ENCODE data around the gene MRRF. TPM values are rescaled to one million over a fixed set of nuclear protein-coding genes. Genes with fewer than 3 reads are reported as not detected.
A peak's percentile ranks its signal among the peaks of the same experiment; 100 is the strongest.

MRRF gene
- total RNA-seq, 1 donor from 2014 or later, result 55.2 TPM

- no peak for TF ChIP-seq CTCF (IDR thresholded peaks at IDR 0.05)
- no peak for ATAC-seq (ENCODE audit: low read depth)
- Mint-ChIP-seq H3K36me3 (ENCODE audit: low read depth) (no peaks in the 10 kb centered on the region), H3K4me3 (peak overlapping the region; percentile 9), H3K27me3 (peaks cover 32% of the 10 kb centered on the region), H3K9me3 (no peaks in the 10 kb centered on the region), H3K4me1 (peaks cover 7% of the 10 kb centered on the region), H3K27ac (no peak overlapping the region)
- intact Hi-C loops (cut with micrococcal nuclease), result no loop called here
- DNase-seq, result no peak
- POLR2A ChIA-PET, result no interaction called here
- CTCF ChIA-PET, result no interaction called here
Measured at GRCh38 chr9:122226758-122227574, 37.7 kb upstream of the MRRF start.

DNA sequence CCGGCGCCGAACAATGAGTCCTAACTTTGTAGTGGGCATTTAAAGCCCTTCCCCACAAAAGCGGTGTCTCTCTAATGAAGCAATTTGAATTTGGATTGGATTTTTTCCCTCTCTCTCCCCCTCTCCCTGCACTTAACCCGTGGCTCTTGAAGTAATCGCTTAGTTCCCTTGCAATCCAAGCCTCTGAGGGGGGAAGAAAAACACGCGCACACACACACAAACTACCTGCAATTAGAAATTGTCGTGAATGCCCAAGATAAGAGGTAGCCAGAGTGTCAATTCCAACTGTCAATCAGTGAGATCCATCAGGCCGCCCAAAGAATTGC is 37.1 kb upstream of the MRRF start:
- Mint-ChIP-seq H3K4me1 (peaks cover 7% of the 10 kb centered on the region), H3K4me3 (no peak overlapping the region), H3K27me3 (peaks cover 27% of the 10 kb centered on the region), H3K36me3 (ENCODE audit: low read depth) (no peaks in the 10 kb centered on the region), H3K9me3 (no peaks in the 10 kb centered on the region), H3K27ac (peak overlapping the region; percentile 13)
- no peak for DNase-seq
- intact Hi-C loops (cut with micrococcal nuclease), result no loop called here
- CTCF ChIA-PET, result no interaction called here
- POLR2A ChIA-PET, result no interaction called here
- no peak for ATAC-seq (ENCODE audit: low read depth)
- TF ChIP-seq CTCF (IDR thresholded peaks at IDR 0.05), result no peak

- Mint-ChIP-seq H3K4me3 (peak overlapping the region; percentile 58), H3K4me1 (peaks cover 4% of the 10 kb centered on the region), H3K9me3 (no peaks in the 10 kb centered on the region), H3K27ac (no peak overlapping the region), H3K27me3 (peaks cover 27% of the 10 kb centered on the region), H3K36me3 (ENCODE audit: low read depth) (no peaks in the 10 kb centered on the region)
- intact Hi-C loops (cut with micrococcal nuclease), result no loop called here
- peak; percentile 18 for ATAC-seq (ENCODE audit: low read depth)
- DNase-seq, result no peak
- ChIA-PET CTCF (no interaction called here), POLR2A (interaction anchor here (0.7 kb wide), 2 partner anchors 1216 to 1335 kb away, joined by 5 to 7 read pairs; no protein-coding TSS in a partner anchor)
- no peak for TF ChIP-seq CTCF (IDR thresholded peaks at IDR 0.05)
Measured at GRCh38 chr9:122228191-122228567, 36.5 kb upstream of the MRRF start.

GRCh38 chr9:122228568-122229484 is 35.9 kb upstream of the MRRF start, which contains the start of gene LHX6:
LHX6 (minus strand) TSS chr9:122228957; CDS start chr9:122228740, 217 bp downstream.
- intact Hi-C loops (cut with micrococcal nuclease), result no loop called here
- ChIA-PET CTCF (no interaction called here), POLR2A (interaction anchor here (0.7 kb wide), 2 partner anchors 1215 to 1336 kb away, joined by 5 to 7 read pairs; no protein-coding TSS in a partner anchor)
- ATAC-seq (ENCODE audit: low read depth) (peak; percentile 14), DNase-seq (no peak)
- H3K4me3 Mint-ChIP-seq, result peak within 1 kb of the TSS; percentile 58
- no peaks in the 10 kb centered on the region for H3K9me3 Mint-ChIP-seq
- no peak within 1 kb of the TSS for H3K27ac Mint-ChIP-seq
- no peaks in the 10 kb centered on the region for H3K36me3 Mint-ChIP-seq (ENCODE audit: low read depth)
- peaks cover 26% of the 10 kb centered on the region for H3K27me3 Mint-ChIP-seq
- TF ChIP-seq CTCF (IDR thresholded peaks at IDR 0.05), result no peak
- peaks cover 4% of the 10 kb centered on the region for H3K4me1 Mint-ChIP-seq

DNA sequence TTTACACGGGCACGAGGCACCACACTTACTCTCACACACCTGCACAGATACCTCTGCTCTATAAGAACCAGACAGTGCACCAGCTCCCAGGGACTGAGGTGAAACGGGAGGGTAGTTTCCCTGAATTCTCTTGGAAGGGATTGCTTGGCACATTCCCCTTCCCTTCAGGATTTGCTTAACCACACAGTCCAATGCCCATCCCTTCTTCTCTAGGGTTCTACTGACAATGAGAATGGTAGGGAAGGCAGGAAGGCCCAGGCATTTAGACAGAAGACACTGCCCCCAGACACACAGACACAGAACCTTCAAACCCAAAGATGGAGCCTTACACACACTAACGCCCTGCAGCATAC is 35.2 kb upstream of the MRRF start:
- no peak overlapping the region for H3K27ac Mint-ChIP-seq
- ATAC-seq (ENCODE audit: low read depth) (no peak), DNase-seq (no peak)
- intact Hi-C loops (cut with micrococcal nuclease), result no loop called here
- H3K36me3 Mint-ChIP-seq (ENCODE audit: low read depth), result no peaks in the 10 kb centered on the region
- peaks cover 4% of the 10 kb centered on the region for H3K4me1 Mint-ChIP-seq
- peaks cover 23% of the 10 kb centered on the region for H3K27me3 Mint-ChIP-seq
- CTCF ChIA-PET, result no interaction called here
- TF ChIP-seq CTCF (IDR thresholded peaks at IDR 0.05), result no peak
- H3K4me3 Mint-ChIP-seq, result no peak overlapping the region
- POLR2A ChIA-PET, result no interaction called here
- H3K9me3 Mint-ChIP-seq, result no peaks in the 10 kb centered on the region

Measured in activated B cell treated with CpG ODN at 0.5 μM for 24 hours (primary cell).